GF-D8 (cell line): ENCODE results near the gene ABHD17B.

Experiments
- DNase-seq: peaks from one replicate; lab custom pipeline; 2025; lab: John Stamatoyannopoulos, UW

ABHD17B gene

DNA sequence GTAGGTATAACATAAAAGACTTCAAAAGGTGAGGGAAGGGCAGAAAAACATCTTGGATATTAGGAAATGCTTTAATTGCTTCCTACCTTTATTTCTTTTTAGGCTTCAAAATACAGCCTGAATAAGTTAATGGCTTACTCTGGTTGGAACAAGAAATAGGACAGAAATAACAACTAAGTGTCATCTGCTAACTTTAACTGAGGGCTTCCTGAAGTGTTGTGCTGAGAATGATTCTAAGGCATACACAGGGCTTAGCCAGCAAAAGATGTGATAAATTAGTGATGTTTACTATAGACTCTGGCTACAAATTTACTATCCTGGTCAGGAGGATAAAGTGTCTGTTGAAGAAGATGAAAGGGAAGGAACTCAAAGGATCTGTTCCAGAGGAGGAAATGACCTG is 34.2 kb downstream of the ABHD17B start:
- DNase-seq: no peak

DNA sequence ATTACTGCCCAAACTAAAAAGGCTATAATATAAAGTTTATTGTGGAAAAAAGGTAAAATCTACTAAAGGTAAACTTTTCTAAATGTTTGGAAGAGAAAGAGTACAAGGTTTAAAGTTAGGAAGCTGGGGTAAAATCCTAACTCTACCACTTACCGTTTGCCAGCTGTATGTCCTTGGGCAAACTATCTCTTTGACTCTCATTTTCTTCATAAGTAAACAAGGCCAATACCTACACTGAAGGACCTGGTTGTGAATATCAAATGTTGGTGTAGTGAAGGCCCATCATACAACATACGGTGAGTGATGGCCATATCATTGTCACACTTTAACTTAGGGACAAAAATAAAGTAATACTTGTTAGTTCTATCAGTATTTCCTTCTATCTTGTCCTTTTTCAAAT is 34.9 kb downstream of the ABHD17B start:
- DNase-seq: no peak

- no peak for DNase-seq
These were observed 35.6 kb downstream of the ABHD17B start for GRCh38 chr9:71875345-71875744.

DNA sequence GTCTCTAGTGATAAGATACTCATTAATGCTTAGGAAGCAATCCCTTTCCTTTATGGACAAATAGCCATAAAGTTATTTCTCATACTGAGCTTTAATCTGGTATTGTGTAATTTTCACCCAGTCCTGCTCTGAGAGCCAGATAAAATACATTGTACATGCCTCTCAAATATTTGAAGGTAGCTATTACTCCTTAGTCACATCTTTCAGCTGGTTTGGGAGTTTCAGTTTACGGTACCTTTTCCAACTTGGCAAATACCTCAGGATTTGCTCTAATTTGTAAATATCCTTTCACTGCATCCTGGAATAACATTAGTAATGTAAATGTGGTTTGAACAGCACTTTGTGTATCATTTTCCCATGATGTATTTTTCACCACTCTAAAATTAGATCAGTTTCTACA is 47.4 kb downstream of the ABHD17B start:
- no peak for DNase-seq

DNA sequence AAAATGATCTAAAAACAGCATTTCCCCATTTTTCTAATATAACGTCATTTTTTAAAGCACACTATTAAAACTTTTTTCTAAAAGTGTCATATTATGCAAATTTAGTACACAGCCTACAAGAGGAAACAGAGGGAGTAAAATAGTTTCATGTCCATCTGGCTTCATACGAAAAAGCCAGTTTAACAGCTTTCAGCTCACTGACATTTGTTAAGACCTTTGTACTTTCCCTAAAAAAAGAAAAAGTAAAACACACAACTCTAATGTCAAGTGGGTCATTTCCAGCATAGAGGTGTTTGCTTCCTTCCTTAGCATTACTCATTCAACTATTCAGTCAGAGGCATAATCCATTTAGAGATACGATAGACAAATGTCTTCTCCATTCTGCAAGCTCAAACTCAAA is 49.4 kb downstream of the ABHD17B start:
- no peak for DNase-seq

- no peak for DNase-seq
These were observed 51.1 kb downstream of the ABHD17B start for GRCh38 chr9:71859939-71860338.

DNA sequence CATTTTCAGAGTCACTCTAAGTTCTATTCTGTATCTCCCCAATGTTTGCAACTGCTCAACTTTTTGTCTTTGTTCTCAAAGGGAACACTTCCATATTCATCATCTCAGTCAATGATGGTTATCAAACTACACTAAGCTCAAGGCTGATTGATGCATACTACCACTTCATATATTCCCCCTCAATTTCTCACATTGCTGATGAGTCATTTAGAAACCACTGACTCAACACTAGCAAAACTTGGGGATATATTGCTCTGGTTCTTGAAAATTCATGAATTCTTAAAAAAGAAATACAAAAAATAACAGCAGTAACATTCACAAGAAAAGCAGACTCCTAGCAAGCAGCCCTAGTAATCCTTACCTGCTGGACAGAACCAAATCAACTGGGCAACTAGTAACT is 52.2 kb downstream of the ABHD17B start:
- no peak for DNase-seq

GRCh38 chr9:71858102-71858798 is 52.7 kb downstream of the ABHD17B start:
- DNase-seq: no peak

DNA sequence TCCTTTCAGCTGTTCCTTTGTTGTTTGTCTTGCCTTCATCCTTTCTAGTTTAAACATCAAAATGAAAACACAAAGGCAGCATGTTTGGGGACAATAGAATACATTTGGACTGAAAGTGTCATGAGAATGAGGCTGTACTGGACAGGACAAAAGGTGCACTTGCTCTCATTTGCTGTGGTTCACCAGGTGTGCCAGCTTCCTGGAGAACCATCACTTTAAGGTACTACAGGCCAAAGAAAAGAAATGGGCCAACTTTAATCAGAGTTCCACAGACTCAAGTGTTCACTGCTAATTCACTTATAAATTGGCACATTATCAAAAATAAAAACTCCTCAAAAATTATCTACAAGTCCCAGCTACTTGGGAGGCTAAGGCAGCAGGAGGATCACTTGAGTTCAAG is 53.8 kb downstream of the ABHD17B start:
- no peak for DNase-seq

DNA sequence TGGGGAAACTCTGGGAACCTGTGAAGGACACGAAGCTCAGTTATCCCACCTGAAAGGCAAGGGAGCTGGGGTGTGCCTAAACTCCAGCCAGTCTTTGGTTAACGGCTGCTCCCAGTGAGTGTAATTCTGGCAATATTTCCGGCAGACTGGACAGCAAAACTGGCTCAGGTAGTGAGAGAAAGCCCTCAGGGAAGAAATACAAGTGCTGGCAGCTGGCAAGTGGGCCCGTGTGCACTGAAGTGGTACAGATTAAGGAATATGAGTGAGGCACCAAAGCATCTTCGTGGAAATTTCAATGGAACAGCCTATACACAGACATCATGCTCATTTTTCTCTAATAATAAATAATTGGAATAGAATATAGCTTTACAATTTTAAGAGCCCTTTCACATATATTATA is 56.2 kb downstream of the ABHD17B start:
- no peak for DNase-seq

GRCh38 chr9:71853084-71853483 is 57.9 kb downstream of the ABHD17B start:
- DNase-seq: no peak

DNA sequence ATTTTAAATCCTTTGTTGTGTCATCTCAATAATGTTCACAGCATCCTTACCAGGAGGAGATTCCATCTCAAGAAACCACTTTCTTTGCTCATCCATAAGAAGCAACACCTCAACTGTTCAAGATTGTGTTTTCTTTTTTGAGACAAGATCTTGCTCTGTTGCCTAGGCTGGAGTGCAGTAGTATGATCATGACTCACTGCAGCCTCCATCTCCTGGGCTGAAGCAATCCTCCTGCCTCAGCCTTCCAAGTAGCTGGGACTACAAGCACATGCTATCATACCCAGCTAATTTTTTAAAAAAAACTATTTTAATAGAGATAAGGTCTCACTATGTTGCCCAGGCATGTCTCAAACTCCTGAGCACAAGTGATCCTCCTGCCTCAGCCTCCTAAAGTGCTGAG is 60.0 kb downstream of the ABHD17B start:
- DNase-seq: no peak

DNA sequence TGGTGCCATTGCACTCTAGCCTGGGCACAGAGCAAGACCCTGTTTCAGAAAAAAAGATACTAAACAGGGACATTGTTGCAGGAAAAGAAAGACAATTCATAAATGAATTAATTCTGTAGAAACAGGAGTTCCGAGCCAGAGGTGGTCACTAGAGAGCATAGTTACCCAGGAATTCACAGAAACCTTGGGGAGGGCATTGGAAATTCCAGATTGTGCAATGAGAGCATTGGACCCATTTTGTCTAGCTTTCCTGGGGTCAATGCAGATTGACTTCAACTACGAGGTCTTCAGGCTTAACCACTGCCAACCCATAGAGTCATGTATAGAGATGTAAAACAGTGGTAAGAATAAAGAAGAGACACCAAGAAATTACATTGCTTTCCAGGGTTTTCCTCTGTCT is 63.1 kb downstream of the ABHD17B start:
- no peak for DNase-seq

DNA sequence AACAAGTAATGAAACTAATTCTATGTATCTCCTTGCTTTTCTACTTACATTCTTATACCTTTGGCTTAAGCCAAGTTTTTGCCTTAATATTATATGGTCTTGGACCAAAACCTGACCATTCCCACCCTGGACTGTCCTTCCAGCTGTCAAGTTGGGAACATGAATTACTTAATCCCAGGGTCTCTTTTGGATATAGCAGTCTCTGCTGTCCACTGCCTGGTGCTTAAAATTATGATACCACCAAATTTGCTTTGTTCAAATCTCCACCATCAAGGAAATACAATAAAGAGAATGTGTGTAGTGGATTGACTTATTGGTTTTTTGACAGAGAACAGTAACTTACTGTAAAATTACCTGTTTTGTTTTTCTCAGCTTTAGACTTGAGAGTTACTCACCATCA is 66.2 kb downstream of the ABHD17B start:
- no peak for DNase-seq

DNA sequence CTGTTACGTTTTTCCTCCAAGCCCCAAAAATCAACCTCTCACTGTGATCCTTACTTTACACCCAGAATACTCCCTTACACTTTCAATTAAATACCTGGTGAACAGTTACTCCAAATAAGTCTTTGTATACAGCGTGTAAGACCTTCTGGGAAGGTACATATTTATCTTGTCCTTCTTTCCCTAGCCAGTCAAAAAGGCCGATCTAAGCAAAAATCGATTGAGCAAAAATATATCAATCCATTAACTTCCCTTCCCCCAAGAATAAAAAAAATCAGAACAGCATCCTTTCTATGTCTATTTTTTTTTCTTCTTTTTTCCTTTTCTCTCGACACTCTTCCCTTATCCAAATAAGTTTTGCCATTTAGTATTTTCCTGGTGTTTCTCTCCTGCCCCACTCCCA is 71.3 kb downstream of the ABHD17B start:
- DNase-seq: no peak

DNA sequence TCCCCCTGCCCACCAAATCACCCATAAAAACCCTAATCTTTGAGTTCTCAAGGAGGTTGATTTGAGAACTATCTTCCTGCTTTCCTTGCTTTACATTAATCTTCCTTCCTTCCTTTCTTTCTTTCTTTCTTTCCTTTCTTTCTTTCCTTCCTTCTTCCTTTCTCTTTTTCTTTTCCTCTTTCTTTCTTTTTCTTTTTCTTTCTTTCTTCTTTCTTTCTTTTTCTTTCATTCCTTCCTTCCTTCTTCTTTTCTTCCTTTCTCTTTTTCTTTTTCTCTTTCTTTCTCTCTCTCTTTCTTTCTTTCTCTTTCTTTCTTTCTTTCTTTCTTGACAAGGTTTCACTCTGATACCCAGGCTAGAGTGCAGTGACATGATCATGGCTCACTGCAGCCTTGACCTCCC is 75.4 kb downstream of the ABHD17B start:
- DNase-seq: no peak

- DNase-seq: no peak
These were observed 80.1 kb downstream of the ABHD17B start for GRCh38 chr9:71830929-71831328.

DNA sequence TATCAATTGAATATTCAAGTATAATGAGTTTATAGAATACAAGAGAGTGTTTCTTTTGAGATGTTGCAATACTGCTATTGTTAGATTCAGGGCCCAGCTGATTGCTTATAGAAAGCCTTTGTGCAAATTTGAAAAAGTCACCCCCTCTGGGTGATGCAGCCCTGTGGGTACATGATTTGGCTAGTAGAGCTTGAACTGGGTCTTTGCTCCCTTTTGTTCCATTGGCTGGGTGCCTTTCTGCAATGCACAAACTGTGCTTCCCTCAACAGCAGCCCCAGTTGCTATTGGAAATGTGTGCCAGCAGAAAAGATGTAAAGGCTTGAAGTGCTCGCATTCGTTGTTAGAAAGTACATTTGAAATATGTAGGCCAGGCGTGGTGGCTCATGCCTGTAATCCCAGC is 80.8 kb downstream of the ABHD17B start:
- DNase-seq: no peak

DNA sequence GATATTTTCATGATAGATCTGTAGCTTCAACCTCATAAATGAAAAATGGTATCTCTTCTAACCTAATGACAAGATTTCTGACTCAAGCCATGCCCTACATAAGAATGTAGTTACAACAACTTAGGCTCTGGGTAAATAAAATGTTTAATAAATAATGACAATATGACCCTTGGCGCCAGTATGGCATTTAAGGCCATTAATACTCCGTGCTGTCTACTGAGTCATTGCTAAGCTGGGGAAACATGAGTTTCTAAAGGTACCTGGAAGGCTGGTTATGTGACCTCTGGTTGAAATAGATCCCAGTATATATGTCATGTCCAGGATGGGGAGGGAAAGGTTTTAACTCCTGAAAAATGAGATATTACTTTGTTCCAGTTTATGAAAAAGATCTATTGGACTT is 84.7 kb downstream of the ABHD17B start:
- no peak for DNase-seq

GRCh38 chr9:71824257-71824656 is 86.7 kb downstream of the ABHD17B start:
- no peak for DNase-seq

DNA sequence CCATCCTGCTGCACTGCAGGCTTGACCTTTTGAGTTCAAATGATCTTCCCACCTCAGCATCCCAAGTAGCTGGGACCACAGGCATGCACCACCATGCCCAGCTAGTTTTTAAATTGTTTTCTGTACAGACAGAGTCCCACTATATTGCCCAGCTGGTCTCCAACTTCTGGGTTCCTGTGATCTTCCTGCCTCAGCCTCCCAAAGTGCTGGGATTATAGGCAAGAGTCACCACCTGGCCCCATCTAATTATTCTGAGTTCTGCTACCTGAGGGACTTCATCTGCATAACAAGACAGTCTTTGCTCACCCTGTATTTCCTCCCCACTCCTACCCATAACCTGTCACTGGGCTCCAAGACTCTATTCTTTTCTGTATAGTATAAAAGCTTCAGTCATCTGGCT is 88.1 kb downstream of the ABHD17B start:
- DNase-seq: no peak

DNA sequence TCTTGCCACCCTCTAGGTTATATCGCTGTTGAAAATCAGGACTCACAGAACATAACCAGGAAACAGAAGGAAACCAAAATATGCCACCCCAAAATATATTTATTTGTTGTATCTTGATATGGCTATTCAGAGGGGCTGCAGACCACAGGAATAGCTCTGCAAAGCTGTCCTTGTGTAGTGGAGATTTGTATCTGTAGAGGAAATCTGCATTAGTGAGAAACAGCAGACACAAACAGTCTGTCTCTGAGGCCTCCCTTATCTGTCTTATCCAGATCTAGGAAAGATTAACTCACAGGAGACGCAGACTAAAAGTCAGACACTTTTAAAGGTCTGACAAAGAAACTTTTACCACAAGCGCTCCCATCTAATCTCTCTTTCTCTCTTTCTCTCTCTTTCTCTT is 88.5 kb downstream of the ABHD17B start:
- DNase-seq: no peak

DNA sequence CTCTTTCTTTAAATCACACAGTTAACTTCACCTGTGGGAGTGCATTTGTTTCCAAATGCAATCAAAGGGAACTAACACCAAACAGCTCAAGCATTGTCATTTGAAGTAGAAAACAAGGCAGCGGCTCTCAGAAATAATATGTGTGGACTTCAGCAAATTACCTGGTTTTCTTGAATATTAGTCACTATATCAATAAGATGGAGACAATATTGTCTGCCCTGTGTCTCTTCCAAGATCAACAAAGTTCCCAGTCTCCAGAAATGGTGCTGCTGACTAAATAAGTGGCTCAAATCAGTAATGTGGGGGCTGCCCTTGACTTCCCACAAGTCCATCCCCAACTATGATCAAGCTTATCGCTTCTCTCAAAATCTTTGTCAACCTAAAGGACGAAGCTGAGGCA is 89.6 kb downstream of the ABHD17B start:
- no peak for DNase-seq

- DNase-seq: no peak
These were observed 90.5 kb downstream of the ABHD17B start for GRCh38 chr9:71820403-71820921.
